T follicular helper cell (primary cell): Measurements from ENCODE around the gene ADAM12.
"Not testable (repeated sequence)": the region's sequence is repeated elsewhere in the genome, so short reads cannot be mapped to it uniquely, and the experiment has no call there.

Experiments
- DNase-seq: peaks from one replicate; pipeline ENCODE4 v3.0.0-alpha.2; 2020; ENCODE audit warnings: low read depth

Gene ADAM12

DNA sequence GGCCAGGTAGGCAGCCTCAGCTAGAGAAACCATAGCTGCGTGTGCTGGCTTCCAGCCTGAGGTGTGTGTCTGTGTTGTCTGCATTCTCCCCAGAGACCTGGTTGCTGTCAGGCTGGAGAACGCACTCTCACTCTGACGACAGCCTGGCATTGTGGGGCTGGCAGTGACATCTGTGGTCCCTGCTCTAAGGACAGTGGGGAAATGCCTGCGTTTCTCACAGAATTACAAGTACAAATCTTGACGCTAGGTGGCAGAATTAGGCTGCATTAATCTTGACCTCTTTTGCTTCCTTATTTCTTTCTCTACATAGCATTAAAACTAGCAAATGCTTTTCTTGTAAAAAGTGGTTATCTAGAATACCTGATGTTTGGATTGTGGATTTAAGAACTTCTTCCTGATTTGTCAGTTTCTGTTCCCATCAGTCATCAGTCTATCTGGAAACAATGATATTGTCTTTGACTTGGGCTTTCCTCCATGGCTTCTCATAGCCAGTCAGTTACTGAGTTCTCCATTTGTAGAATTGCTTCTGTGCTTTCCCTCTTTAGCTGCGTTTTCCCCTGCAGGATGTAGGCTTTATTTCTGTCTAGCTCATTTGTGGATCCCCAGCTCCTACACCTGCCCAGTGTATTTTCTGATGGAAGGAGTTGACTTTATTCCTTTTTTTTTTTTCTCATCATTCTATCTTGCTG, 405.9 kb downstream of the ADAM12 start:
- DNase-seq: no peak

DNA sequence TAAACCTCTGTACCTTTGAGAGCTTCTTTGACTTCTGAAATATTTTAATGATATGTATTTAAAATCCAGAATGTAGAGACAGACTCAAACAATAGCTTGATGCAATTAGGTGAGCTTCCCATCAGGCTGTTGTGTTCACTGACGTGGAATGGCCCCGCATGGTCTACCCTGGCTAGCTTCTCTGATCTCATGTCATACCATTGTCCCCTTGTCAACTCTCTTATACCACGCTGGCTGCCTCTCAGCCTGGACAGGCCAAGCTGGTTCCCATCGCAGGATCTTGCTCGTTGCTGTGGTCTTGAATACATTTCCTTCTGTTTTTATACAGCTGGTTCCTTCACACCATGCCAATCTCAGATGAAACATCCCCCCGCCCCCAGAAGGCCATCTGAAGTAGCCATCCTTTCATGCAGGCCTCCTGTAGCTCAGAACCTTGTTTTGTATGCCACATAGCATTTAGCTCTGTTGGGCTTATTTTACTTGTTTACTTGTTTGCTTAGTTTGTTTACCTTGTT, 407.7 kb downstream of the ADAM12 start:
- DNase-seq: no peak

DNA sequence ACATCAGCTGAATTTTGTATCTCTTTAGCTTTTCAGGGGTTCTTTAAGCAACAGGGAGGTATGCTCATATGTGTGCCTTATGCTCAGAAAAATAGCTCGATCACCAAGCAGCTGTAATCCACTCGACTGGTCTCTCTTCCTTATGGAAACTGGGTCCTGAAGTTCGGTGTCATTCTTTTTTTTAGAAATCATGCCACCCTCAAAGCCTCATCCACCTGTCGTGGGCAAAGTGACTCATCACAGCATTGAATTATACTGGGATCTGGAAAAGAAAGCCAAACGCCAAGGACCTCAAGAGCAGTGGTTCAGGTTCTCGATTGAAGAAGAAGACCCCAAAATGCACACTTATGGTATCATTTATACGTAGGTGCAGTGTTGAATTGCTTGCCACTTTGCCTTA, 408.3 kb downstream of the ADAM12 start:
- DNase-seq: no peak

DNA sequence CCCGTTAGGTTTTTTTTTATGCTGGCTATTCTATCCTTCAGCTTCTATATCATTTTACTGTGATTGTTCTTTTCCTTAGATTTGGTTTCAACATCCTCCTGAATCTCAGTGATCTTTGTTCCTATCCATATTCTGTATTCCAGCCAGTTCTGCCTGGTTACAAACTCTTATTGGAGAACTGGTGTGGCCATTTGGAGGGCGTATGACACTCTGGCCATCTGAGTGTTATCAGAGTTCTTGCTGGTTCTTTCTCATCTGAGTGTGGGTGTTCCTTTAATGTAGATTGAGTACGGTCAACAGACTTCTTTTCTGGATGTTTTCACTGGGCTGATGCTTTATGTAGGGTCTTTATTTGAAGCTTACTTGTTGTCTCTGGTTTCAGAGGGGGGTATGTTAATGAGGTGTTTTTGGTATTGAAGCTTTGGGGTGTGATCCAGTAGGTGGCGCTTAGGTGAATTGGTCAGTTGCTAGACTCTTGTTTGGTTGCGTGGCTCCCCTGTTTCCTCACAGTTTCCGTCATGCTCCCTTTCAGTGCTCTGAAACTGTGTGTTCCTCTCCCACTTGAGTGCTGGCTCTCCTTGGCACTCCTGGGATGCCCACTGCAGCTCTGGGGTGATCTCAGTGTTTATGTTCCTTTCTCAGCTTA, 411.2 kb downstream of the ADAM12 start:
- no peak for DNase-seq

DNA sequence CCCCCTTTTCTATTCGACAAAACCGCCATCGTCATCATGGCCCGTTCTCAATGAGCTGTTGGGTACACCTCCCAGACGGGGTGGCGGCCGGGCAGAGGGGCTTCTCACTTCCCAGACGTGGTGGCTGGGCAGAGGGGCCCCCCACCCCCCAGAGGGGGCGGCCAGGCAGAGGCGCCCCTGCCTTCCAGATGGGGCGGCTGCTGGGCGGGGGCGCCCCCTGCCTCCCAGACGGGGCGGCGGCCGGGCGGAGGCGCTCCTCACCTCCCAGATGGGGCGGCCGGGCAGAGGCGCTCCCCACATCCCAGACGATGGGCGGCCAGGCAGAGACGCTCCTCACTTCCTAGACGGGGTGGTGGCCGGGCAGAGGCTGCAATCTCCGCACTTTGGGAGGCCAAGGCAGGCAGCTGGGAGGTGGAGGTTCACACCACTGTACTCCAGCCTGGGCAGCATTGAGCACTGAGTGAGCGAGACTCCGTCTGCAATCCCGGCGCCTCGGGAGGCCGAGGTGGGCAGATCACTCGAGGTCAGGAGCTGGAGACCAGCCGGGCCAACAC, 418.1 kb downstream of the ADAM12 start:
- DNase-seq: not testable (repeated sequence)

DNA sequence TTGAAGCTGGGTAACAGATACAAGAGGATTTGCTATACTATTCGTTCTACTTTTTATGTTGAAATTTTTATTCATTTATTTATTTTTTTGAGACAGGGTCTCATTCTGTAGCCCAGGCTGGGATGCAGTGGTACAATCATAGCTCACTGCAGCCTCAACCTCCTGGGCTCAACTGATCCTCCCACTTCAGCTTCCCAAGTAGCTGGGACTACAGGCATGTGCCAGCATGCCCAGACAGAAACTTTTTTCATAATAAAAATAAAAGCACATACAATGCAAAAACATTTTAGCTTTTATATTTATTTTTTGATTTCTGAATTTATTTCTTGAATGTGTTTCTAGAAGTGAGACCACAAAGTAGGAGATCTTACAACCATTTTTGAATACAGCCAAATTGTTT, 420.7 kb downstream of the ADAM12 start:
- DNase-seq: no peak

DNA sequence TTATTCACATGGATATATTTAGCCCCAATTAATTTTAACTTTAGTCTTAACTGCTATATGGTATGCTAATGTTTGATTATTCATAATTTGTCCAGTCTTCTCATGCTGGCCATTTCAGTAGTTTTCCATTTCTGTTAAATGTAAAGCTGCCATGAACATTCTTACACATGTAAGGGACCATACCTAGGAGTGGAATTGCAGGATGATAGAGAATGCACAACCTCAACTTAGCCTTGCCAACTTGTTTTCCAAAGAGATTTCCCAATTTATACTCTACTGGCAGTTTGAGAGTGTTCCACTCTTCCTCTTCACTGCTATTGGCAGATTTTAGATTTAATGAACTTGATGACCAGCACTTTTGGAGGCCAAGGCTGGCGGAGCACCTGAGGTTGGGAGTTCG, 423.7 kb downstream of the ADAM12 start:
- no peak for DNase-seq
